Activated CD4-positive, alpha-beta T cell treated with anti-CD3 and anti-CD28 coated beads for 36 hours (primary cell): ENCODE data around the gene TGM1. TPM values are rescaled to one million over a fixed set of nuclear protein-coding genes. Genes with fewer than 3 reads are reported as not detected.
A peak's percentile ranks its signal among the peaks of the same experiment; 100 is the strongest.
"Not testable (repeated sequence)": the region's sequence is repeated elsewhere in the genome, so short reads cannot be mapped to it uniquely, and the experiment has no call there.

ENCODE experiments used
- ATAC-seq: fragments of 200-7000 bp; cut with Tn5 transposase; one replicate; pipeline ENCODE4 v1.10.0; 2021; ENCODE audit warnings: mild to moderate bottlenecking, moderate library complexity
- CTCF ChIA-PET: fragments of 350-600 bp; sonication (Branson Sonifier 250); formaldehyde crosslinking; loops from one replicate; lab custom pipeline; 2021; ENCODE audit warnings: antibody characterized with exemption; lab: Charles Lee
- POLR2A ChIA-PET: fragments of 350-600 bp; sonication (Branson Sonifier 250); formaldehyde crosslinking; loops from one replicate; lab custom pipeline; 2021; ENCODE audit warnings: antibody characterized with exemption, inconsistent platforms; lab: Charles Lee
- DNase-seq: peaks from one replicate; pipeline ENCODE4 v3.0.0-alpha.2; 2020
- H3K27ac Mint-ChIP-seq: one replicate; pipeline ENCODE4 v1.8.0; 2021; ENCODE audit warnings: mixed read lengths
- H3K27me3 Mint-ChIP-seq: one replicate; pipeline ENCODE4 v1.8.0; 2021; ENCODE audit warnings: mixed read lengths
- H3K36me3 Mint-ChIP-seq: one replicate; pipeline ENCODE4 v1.8.0; 2021; ENCODE audit warnings: low read depth, mixed read lengths
- H3K4me1 Mint-ChIP-seq: one replicate; pipeline ENCODE4 v1.8.0; 2021; ENCODE audit warnings: mixed read lengths
- H3K4me3 Mint-ChIP-seq: one replicate; pipeline ENCODE4 v1.8.0; 2021; ENCODE audit warnings: mild to moderate bottlenecking, moderate library complexity, mixed read lengths
- H3K9me3 Mint-ChIP-seq: one replicate; pipeline ENCODE4 v1.8.0; 2021; ENCODE audit warnings: low read depth, mixed read lengths
- intact Hi-C, 2 experiments: fragments of 100-400 bp; cut with DNase I in 1 of 2; cut with micrococcal nuclease in 1 of 2; formaldehyde crosslinking; loops; one replicate each; pipeline versions ENCODE4 v1.14.2 to v1.15.1; 2022 to 2024; cut with DNase I, micrococcal nuclease
- total RNA-seq, 2 experiments: library from RNA; stranded (reverse); gene quantifications; one replicate each; pipeline ENCODE4 v1.2.3, GENCODE V29; 2021

Gene TGM1
- total RNA-seq, 2 experiments from 2014 or later, result 4.8 to 7.4 TPM

DNA sequence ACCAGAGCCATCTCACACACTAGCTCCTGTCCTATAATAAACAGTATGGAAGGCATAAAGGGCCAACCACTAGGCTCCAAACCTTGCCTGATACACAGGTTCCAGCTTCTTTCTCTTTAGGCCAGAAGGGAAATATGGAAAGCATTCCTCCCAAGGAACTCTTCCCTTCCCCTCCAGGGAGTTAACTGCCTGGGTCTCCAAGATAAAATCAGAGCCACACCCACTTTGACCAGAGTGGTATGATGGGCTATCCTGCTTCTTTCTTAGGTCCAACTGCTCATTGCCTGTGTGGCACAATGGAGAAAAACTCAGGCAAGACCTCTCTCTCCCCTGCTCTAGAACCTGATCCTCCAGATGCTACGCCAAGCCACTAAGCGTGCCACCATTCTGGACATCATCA, 55.4 kb downstream of the TGM1 start:
- Mint-ChIP-seq H3K4me3 (no peak overlapping the region), H3K4me1 (peaks cover 33% of the 10 kb centered on the region), H3K27me3 (no peaks in the 10 kb centered on the region), H3K36me3 (peaks cover 78% of the 10 kb centered on the region), H3K27ac (no peak overlapping the region), H3K9me3 (peaks cover 6% of the 10 kb centered on the region)
- DNase-seq (no peak), ATAC-seq (no peak)
- intact Hi-C loops, result no loop called here
- ChIA-PET POLR2A (no interaction called here), CTCF (interaction anchor here (0.5 to 1.4 kb wide), 5 partner anchors 8 to 101 kb away, joined by 3 read pairs; partner anchors contain the start of genes DHRS1, MDP1 and NOP9)

DNA sequence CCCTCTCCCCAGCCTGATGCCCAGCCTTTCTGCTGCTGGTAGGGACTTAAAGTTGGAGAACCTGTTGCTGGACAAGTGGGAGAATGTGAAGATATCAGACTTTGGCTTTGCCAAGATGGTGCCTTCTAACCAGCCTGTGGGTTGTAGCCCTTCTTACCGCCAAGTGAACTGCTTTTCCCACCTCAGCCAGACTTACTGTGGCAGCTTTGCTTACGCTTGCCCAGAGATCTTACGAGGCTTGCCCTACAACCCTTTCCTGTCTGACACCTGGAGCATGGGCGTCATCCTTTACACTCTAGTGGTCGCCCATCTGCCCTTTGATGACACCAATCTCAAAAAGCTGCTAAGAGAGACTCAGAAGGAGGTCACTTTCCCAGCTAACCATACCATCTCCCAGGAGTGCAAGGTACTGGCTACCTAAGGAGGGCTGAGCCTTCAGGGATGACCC, 55.8 kb downstream of the TGM1 start:
- CTCF ChIA-PET, result interaction anchor here (0.5 to 0.8 kb wide), 5 partner anchors 9 to 102 kb away, joined by 3 read pairs; partner anchors contain the start of genes DHRS1, MDP1 and NOP9
- no peak overlapping the region for H3K4me3 Mint-ChIP-seq
- peaks cover 80% of the 10 kb centered on the region for H3K36me3 Mint-ChIP-seq
- H3K9me3 Mint-ChIP-seq, result peaks cover 7% of the 10 kb centered on the region
- POLR2A ChIA-PET, result no interaction called here
- H3K27me3 Mint-ChIP-seq, result no peaks in the 10 kb centered on the region
- H3K27ac Mint-ChIP-seq, result peak overlapping the region; percentile 13
- DNase-seq, result no peak
- intact Hi-C loops, result no loop called here
- peaks cover 30% of the 10 kb centered on the region for H3K4me1 Mint-ChIP-seq
- no peak for ATAC-seq

DNA sequence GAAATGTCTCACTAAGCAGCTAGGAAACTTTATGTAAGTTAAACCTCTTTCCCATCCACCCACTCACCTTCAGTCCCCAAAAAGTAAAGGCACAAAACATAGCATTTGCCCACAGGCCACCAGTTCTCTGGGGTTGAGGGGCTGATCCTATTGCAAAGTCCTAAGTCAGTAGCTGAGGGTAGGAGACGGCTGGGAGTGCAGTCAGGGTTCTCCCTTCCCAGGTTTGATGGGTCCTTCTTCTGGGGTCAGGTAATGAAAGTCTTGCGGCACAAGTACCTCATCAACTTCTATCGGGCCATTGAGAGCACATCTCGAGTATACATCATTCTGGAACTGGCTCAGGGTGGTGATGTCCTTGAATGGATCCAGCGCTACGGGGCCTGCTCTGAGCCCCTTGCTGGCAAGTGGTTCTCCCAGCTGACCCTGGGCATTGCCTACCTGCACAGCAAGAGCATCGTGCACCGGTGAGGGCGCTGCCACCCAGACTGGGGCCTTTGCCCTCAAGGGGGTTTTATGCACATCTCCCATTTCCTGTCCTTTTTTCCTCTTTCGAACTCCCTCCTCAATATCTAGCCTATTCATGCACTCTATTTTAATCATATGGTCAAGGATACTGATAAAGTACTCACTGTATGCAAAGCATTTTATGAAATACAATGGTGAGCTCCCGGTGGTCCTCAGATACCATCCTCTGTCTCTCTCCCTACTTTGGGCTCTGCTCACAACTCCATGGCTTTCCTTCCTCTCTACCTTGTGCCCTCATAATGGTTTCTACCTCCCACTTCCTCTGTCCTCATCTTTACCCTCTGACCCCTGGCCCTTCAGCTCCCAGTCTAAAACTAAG, 56.5 kb downstream of the TGM1 start:
- Mint-ChIP-seq H3K36me3 (peaks cover 82% of the 10 kb centered on the region), H3K9me3 (peaks cover 11% of the 10 kb centered on the region), H3K27me3 (no peaks in the 10 kb centered on the region), H3K4me3 (no peak overlapping the region), H3K27ac (peak overlapping the region; percentile 16), H3K4me1 (peaks cover 25% of the 10 kb centered on the region)
- ATAC-seq, result no peak
- intact Hi-C loops, result no loop called here
- DNase-seq, result no peak
- ChIA-PET POLR2A (no interaction called here), CTCF (interaction anchor here (0.6 to 1.3 kb wide), 5 partner anchors 9 to 93 kb away, joined by 3 read pairs; partner anchors contain the start of genes DHRS1, IPO4, MDP1 and NOP9)

DNA sequence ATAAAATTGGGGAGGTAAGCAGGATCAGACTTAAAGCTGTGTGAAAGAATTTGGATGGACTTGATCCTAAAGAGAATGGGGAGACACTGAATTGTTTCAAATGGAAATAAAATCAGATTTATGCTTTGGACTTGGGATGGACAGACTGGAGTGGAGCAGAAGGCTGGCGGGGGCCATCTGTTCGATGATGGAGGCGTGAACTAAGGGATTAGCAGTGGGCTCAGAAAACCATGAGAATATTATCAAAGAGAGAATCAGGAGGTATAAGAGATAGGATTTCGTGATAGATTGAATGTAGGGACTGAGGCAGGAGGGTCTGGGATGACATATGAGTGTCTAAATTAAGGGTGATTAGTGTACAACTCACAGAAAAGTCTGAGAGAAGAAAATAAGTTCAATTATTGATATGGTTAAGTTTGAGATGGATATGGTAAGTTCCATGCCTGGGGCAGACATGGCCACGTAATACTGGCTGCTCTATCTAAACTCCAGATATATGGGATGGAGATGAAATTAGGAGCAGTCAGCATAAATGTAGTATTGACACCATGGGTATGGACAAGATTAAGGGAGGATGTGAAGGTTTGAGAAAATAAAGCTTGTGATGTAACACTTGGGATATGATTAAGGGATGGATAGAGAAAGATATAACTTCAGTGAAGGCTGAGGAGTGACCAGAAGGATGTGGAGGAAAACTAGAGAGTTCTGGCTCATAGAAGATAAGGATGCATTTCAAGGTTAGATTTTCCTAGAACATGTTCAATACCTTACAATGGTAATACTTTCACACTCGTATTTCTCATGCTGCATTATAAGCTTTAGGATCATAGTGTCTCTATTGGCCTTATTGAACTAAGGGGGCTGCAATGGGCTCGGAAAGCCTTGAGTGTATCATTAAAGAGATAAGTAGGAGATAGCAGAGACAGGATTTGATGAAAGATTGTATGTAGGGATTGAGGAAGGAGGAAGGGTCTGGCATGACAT, 58.5 kb downstream of the TGM1 start:
- Mint-ChIP-seq H3K27me3 (no peaks in the 10 kb centered on the region), H3K4me3 (no peak overlapping the region), H3K36me3 (peaks cover 83% of the 10 kb centered on the region), H3K4me1 (peaks cover 17% of the 10 kb centered on the region), H3K9me3 (peaks cover 14% of the 10 kb centered on the region), H3K27ac (no peak overlapping the region)
- intact Hi-C loops, result no loop called here
- POLR2A ChIA-PET, result no interaction called here
- ATAC-seq, result no peak
- CTCF ChIA-PET, result interaction anchor here (0.6 to 1.3 kb wide), 4 partner anchors 15 to 67 kb away, joined by 3 read pairs; partner anchors contain the start of genes IPO4 and RABGGTA
- no peak for DNase-seq

DNA sequence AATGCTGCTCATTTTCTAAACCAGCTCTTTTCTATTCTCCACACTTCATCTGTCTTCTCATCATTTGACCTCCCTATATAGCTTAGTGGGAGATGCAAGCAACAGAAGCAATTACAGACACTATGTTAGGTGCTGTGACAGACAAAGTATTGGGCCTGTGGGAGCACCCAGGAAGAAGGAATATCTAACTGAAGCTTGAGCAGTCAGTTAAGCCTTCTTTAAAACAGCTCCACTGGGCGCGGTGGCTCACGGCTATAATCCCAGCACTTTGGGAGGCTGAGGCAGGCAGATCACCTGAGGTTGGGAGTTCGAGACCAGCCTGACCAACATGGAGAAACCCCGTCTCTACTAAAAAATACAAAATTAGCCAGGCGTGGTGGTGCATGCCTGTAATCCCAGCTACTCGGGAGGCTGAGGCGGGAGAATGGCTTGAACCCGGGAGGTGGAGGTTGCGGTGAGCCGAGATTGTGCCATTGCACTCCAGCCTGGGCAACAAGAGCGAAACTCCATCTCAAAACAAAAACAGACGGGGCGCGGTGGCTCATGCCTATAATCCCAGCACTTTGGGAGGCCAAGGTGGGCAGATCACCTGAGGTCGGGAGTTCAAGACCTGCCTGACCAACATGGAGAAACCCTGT, 59.6 kb downstream of the TGM1 start:
- peaks cover 15% of the 10 kb centered on the region for H3K9me3 Mint-ChIP-seq
- peaks cover 87% of the 10 kb centered on the region for H3K36me3 Mint-ChIP-seq
- H3K4me1 Mint-ChIP-seq, result peaks cover 26% of the 10 kb centered on the region
- intact Hi-C loops, ATAC-seq, DNase-seq, POLR2A ChIA-PET, H3K4me3 Mint-ChIP-seq, H3K27me3 Mint-ChIP-seq, H3K27ac Mint-ChIP-seq: not testable (repeated sequence)
- CTCF ChIA-PET, result interaction anchor here (0.6 to 0.7 kb wide), 2 partner anchors 32 to 117 kb away, joined by 3 read pairs; no protein-coding TSS in a partner anchor

DNA sequence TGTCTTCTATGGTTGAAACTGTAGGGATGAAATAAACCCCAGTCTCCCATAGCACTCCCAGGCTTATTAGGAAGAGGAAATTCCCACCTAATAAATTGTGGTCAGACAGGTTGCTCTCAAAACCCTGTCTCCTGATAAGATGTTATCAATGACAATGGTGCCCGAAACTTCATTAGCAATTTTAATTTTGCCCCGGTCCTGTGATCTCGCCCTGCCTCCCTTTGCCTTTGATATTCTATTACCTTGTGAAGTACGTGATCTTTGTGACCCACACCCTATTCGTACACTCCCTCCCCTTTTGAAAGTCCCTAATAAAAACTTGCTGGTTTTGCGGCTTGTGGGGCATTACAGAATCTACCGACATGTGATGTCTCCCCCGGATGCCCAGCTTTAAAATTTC, 60.4 kb downstream of the TGM1 start:
- POLR2A ChIA-PET, H3K4me3 Mint-ChIP-seq, H3K27me3 Mint-ChIP-seq, DNase-seq, CTCF ChIA-PET, ATAC-seq, intact Hi-C loops, H3K27ac Mint-ChIP-seq: not testable (repeated sequence)
- peaks cover 80% of the 10 kb centered on the region for H3K36me3 Mint-ChIP-seq
- H3K9me3 Mint-ChIP-seq, result peaks cover 15% of the 10 kb centered on the region
- H3K4me1 Mint-ChIP-seq, result peaks cover 29% of the 10 kb centered on the region

Other genes with a start within 250 kb of the TGM1 start
- gene CARMIL3, start 211.2 kb downstream of the TGM1 start, total RNA-seq, result under 1 TPM; 0.74 to 0.91 TPM
- gene CPNE6, start 191.6 kb downstream of the TGM1 start, total RNA-seq, result not detected
- gene PCK2, start 168.9 kb downstream of the TGM1 start, total RNA-seq, result 100 to 1,000 TPM; 101 to 115 TPM
- 10 to 100 TPM; 74.0 to 86.2 TPM for gene DCAF11, start 148.4 kb downstream of the TGM1 start, total RNA-seq
- 1 to 10 TPM; 1.5 to 1.6 TPM for gene NRL, start 148.2 kb downstream of the TGM1 start, total RNA-seq
- gene FITM1, start 132.5 kb downstream of the TGM1 start, total RNA-seq, result under 1 TPM in 1 of 2 experiments, not detected in 1; 0.53 TPM
- 100 to 1,000 TPM; 414 to 418 TPM for gene PSME1, start 127.0 kb downstream of the TGM1 start, total RNA-seq
- 10 to 100 TPM; 36.9 to 46.7 TPM for gene EMC9, start 121.6 kb downstream of the TGM1 start, total RNA-seq
- 100 to 1,000 TPM; 445 to 459 TPM for gene PSME2, start 116.6 kb downstream of the TGM1 start, total RNA-seq
- 10 to 100 TPM; 73.7 to 98.4 TPM for gene RNF31, start 115.7 kb downstream of the TGM1 start, total RNA-seq
- 100 to 1,000 TPM; 172 to 209 TPM for gene IRF9, start 101.9 kb downstream of the TGM1 start, total RNA-seq
- 10 to 100 TPM; 25.6 to 27.7 TPM for gene REC8, start 91.1 kb downstream of the TGM1 start, total RNA-seq
- 10 to 100 TPM; 73.4 to 73.7 TPM for gene IPO4, start 74.4 kb downstream of the TGM1 start, total RNA-seq
- 10 to 100 TPM; 17.0 to 24.4 TPM for gene TM9SF1, start 67.7 kb downstream of the TGM1 start, total RNA-seq
- under 1 TPM; 0.14 to 0.30 TPM for gene TSSK4, start 57.5 kb downstream of the TGM1 start, total RNA-seq
- 10 to 100 TPM; 48.8 to 73.0 TPM for gene CHMP4A, start 49.7 kb downstream of the TGM1 start, total RNA-seq
- gene MDP1, start 47.1 kb downstream of the TGM1 start, total RNA-seq, result 10 to 100 TPM in 1 of 2 experiments, 1 to 10 TPM in 1; 4.5 to 11.7 TPM
- 100 to 1,000 TPM; 187 to 217 TPM for gene NEDD8, start 30.8 kb downstream of the TGM1 start, total RNA-seq
- 10 to 100 TPM; 56.7 to 59.6 TPM for gene GMPR2, start 30.2 kb downstream of the TGM1 start, total RNA-seq
- 100 to 1,000 TPM in 1 of 2 experiments, 10 to 100 TPM in 1; 87.4 to 108 TPM for gene TINF2, start 20.6 kb downstream of the TGM1 start, total RNA-seq
- gene RABGGTA, start 8.4 kb upstream of the TGM1 start, total RNA-seq, result 10 to 100 TPM; 52.1 to 56.0 TPM
- gene DHRS1, start 36.6 kb upstream of the TGM1 start, total RNA-seq, result 10 to 100 TPM; 11.7 to 14.6 TPM
- gene NOP9, start 36.7 kb upstream of the TGM1 start, total RNA-seq, result 10 to 100 TPM; 24.4 to 32.5 TPM
- 10 to 100 TPM; 11.1 to 14.0 TPM for gene CIDEB, start 44.8 kb upstream of the TGM1 start, total RNA-seq
- gene LTB4R2, start 47.0 kb upstream of the TGM1 start, total RNA-seq, result 1 to 10 TPM; 7.5 to 9.5 TPM
- 10 to 100 TPM; 10.1 to 14.2 TPM for gene LTB4R, start 48.3 kb upstream of the TGM1 start, total RNA-seq
- 1 to 10 TPM; 1.4 to 1.8 TPM for gene ADCY4, start 71.9 kb upstream of the TGM1 start, total RNA-seq
- 1 to 10 TPM; 8.9 to 9.4 TPM for gene RIPK3, start 76.8 kb upstream of the TGM1 start, total RNA-seq
- under 1 TPM; 0.11 to 0.30 TPM for gene NFATC4, start 105.0 kb upstream of the TGM1 start, total RNA-seq
- gene NYNRIN, start 135.8 kb upstream of the TGM1 start, total RNA-seq, result under 1 TPM; 0.07 to 0.16 TPM
- 10 to 100 TPM; 11.6 to 12.2 TPM for gene CBLN3, start 166.5 kb upstream of the TGM1 start, total RNA-seq
- 10 to 100 TPM; 50.6 to 58.1 TPM for gene KHNYN, start 166.8 kb upstream of the TGM1 start, total RNA-seq
- 10 to 100 TPM; 40.9 to 47.8 TPM for gene SDR39U1, start 179.6 kb upstream of the TGM1 start, total RNA-seq
- gene CMA1, start 245.1 kb upstream of the TGM1 start, total RNA-seq, result under 1 TPM in 1 of 2 experiments, not detected in 1; 0.39 TPM